ENCODE results near the gene FAM227A. TPM values are rescaled to one million over a fixed set of nuclear protein-coding genes. Genes with fewer than 3 reads are reported as not detected.

FAM227A gene
- total and polyA plus RNA-seq, 2 donors (not counting 3 experiments of a cell fraction or from before 2014, with no cell fraction given): 0.58 to 1.9 TPM

GRCh38 chr22:38684895-38685294 lies 28.7 kb upstream of the FAM227A start:
- DNase-seq (ENCODE audit: low read depth, low spot score): no peak
- CTCF ChIA-PET: interaction anchor here (4.3 kb wide), 1 partner anchor 12 kb away, joined by 59 read pairs; the partner anchor contains the start of gene JOSD1
- POLR2A ChIA-PET: no interaction called here

More at GRCh38 chr22:38684895-38685294, 28.7 kb upstream of the FAM227A start:
- intact Hi-C loops (cut with micrococcal nuclease) (loop anchor here (5.0 kb wide), 1 partner anchor 633 kb away; no protein-coding TSS in a partner anchor), dilution Hi-C loops (cut with MboI; ENCODE audit: extremely low pct_ligation_motif_present, low sequenced_read_pairs) (no loop called here)
- H3K9me1 ChIP-seq (replicated peaks; ENCODE audit: control insufficient read depth, extremely low read depth, insufficient read depth, low read length): no peaks in the 10 kb centered on the region
- no peak for TF ChIP-seq FOS (IDR thresholded peaks at IDR 0.05; ENCODE audit: borderline replicate concordance, insufficient read depth, low read length)
- TF ChIP-seq MAX (IDR thresholded peaks at IDR 0.05; ENCODE audit: insufficient read depth, insufficient read length): no peak
- TF ChIP-seq CTCF (IDR thresholded peaks at IDR 0.05; ENCODE audit: extremely low read depth in 1 of 2, insufficient read depth in 1 of 2, low read depth in 1 of 2, low read length in 2 of 2): no peak
- no peak for TF ChIP-seq EZH2 (IDR thresholded peaks at IDR 0.05; ENCODE audit: borderline replicate concordance, low read depth, low read length, severe bottlenecking)
- TF ChIP-seq MYC (IDR thresholded peaks at IDR 0.05; ENCODE audit: low read depth, low read length): no peak
- no peak for TF ChIP-seq POLR2AphosphoS5 (IDR thresholded peaks at IDR 0.05; ENCODE audit: insufficient read depth, low read depth, low read length)
- no peak for TF ChIP-seq GATA2 (IDR thresholded peaks at IDR 0.05; ENCODE audit: insufficient read depth, insufficient read length, low read depth, low read length)
- TF ChIP-seq JUN (IDR thresholded peaks at IDR 0.05; ENCODE audit: borderline replicate concordance, insufficient read depth, insufficient read length, low read depth): no peak
- no peak for TF ChIP-seq POLR2A (IDR thresholded peaks at IDR 0.05; ENCODE audit: low read depth, low read length)
- no peak overlapping the region for H3K4me3 ChIP-seq (replicated peaks in 1 of 3; ENCODE audit: insufficient read depth in 1 of 3, low read depth in 1 of 3, low read length in 3 of 3)
- H3K9me3 ChIP-seq (replicated peaks; ENCODE audit: control insufficient read depth, insufficient read depth, low read length): no peaks in the 10 kb centered on the region
- H3K4me1 ChIP-seq (ENCODE audit: control insufficient read depth, extremely low read depth, insufficient read depth, low read length): peaks cover 11% of the 10 kb centered on the region
- peaks cover 5 to 37% of the 10 kb centered on the region in 2 experiments for H3K36me3 ChIP-seq (ENCODE audit: control insufficient read depth in 2 of 2, extremely low read depth in 1 of 2, insufficient read depth in 2 of 2, low read length in 2 of 2)
- H3K27ac ChIP-seq (ENCODE audit: insufficient read depth, low read depth, low read length): no peak overlapping the region
- H3K9ac ChIP-seq (replicated peaks; ENCODE audit: extremely low read depth, insufficient read depth, low read length): no peak overlapping the region
- no peak overlapping the region for H3K4me2 ChIP-seq (ENCODE audit: insufficient read depth, low read length)
- BruUV-seq (replicated peaks): no TSS peak
- H3K27me3 ChIP-seq (ENCODE audit: control insufficient read depth in 2 of 2, insufficient read depth in 2 of 2, low read length in 2 of 2): no peaks in the 10 kb centered on the region
- no peak for FAIRE-seq
- H4K20me1 ChIP-seq (replicated peaks; ENCODE audit: control insufficient read depth, extremely low read depth, insufficient read depth, low read length): no peaks in the 10 kb centered on the region
- H2AFZ ChIP-seq (ENCODE audit: low read depth, low read length): no peak overlapping the region
- peaks cover 17% of the 10 kb centered on the region for H3K79me2 ChIP-seq (ENCODE audit: control insufficient read depth, insufficient read depth, low read length)

Measured in endothelial cell of umbilical vein (primary cell).